Measurements from ENCODE around the gene NDEL1. TPM values are rescaled to one million over a fixed set of nuclear protein-coding genes. Genes with fewer than 3 reads are reported as not detected.

Gene NDEL1
- total and polyA plus RNA-seq, 9 of the 15 experiments (the other 6 are each of a cell fraction or from before 2014, with no cell fraction given) = 0.86 to 30.5 (median 22.7) TPM

- in situ Hi-C loops (cut with MboI) = no loop called here
- H3K4me3 ChIP-seq = no peak overlapping the region
Measured at GRCh38 chr17:8496081-8496480, 60.4 kb downstream of the NDEL1 start.

More at GRCh38 chr17:8496081-8496480, 60.4 kb downstream of the NDEL1 start:
- H3K4me2 ChIP-seq (ENCODE audit: insufficient read depth, low read length) = no peak overlapping the region
- BruUV-seq (replicated peaks) = no TSS peak
- H3K9ac ChIP-seq (ENCODE audit: insufficient read depth in 1 of 2, low read depth in 2 of 2, low read length in 2 of 2) = no peak overlapping the region
- no peak overlapping the region for H2AFZ ChIP-seq (ENCODE audit: low read depth, low read length)
- DNase-seq (ENCODE audit: extremely low read depth in 1 of 4, low spot score in 3 of 4) (no peak), ATAC-seq (no peak), FAIRE-seq (no peak)
- H3K27ac ChIP-seq (ENCODE audit: extremely low read depth, low read depth, low read length) = no peak overlapping the region
- H3K27me3 ChIP-seq (ENCODE audit: control insufficient read depth in 2 of 2, insufficient read depth in 2 of 2, low read length in 2 of 2) = no peaks in the 10 kb centered on the region
- no peaks in the 10 kb centered on the region for H3K9me1 ChIP-seq (ENCODE audit: control insufficient read depth, insufficient read depth, low read length)
- POLR2A ChIA-PET = interaction anchor here (1.3 to 1.8 kb wide), 2 partner anchors 10 to 27 kb away, joined by 3 to 7 read pairs; no protein-coding TSS in a partner anchor
- H3K9me3 ChIP-seq (replicated peaks; ENCODE audit: control insufficient read depth, insufficient read depth, low read depth, low read length) = no peaks in the 10 kb centered on the region
- 88% methylated on average over 12 of the region's 13 CpGs for WGBS (ENCODE audit: insufficient coverage, low coverage, missing lambda C conversion rate)
- no peak for TF ChIP-seq ZNF644 (tag; IDR thresholded peaks at IDR 0.05; ENCODE audit: low read depth)
- TF ChIP-seq TBP (optimal IDR thresholded peaks at IDR 0.05; ENCODE audit: low read depth, low read length) = no peak
- no peak for TF ChIP-seq CHD1 (IDR thresholded peaks at IDR 0.05; ENCODE audit: low read length)
- TF ChIP-seq NFATC3 (IDR thresholded peaks at IDR 0.05) = no peak
- TF ChIP-seq PCBP2 (IDR thresholded peaks at IDR 0.05; ENCODE audit: low read depth, low read length, poor library complexity, severe bottlenecking) = no peak
- no peak for TF ChIP-seq PTTG1 (tag; IDR thresholded peaks at IDR 0.05; ENCODE audit: low read depth)
- no peak for TF ChIP-seq TFAM (CRISPR knock-in tag; conservative IDR thresholded peaks at IDR 0.05)
- no peak for TF ChIP-seq ZNF507 (tag; conservative IDR thresholded peaks at IDR 0.05)
- no peak for TF ChIP-seq ZNF12 (CRISPR knock-in tag; IDR thresholded peaks at IDR 0.05)
- no peak for TF ChIP-seq ELK3 (CRISPR knock-in tag; IDR thresholded peaks at IDR 0.05)
- TF ChIP-seq RB1 (IDR thresholded peaks at IDR 0.05; ENCODE audit: low read depth) = no peak
- TF ChIP-seq PKNOX1 (IDR thresholded peaks at IDR 0.05) = no peak
- no peak for TF ChIP-seq HLTF (IDR thresholded peaks at IDR 0.05)
- no peak for TF ChIP-seq WHSC1 (IDR thresholded peaks at IDR 0.05; ENCODE audit: low read length)
- no peak for TF ChIP-seq UBTF (IDR thresholded peaks at IDR 0.05; ENCODE audit: borderline replicate concordance in 1 of 2, low read depth in 2 of 2, low read length in 2 of 2)
- H3K36me3 ChIP-seq (ENCODE audit: control insufficient read depth, insufficient read depth, low read length) = peaks cover 82% of the 10 kb centered on the region
- no peaks in the 10 kb centered on the region for H4K20me1 ChIP-seq (replicated peaks; ENCODE audit: control insufficient read depth, insufficient read depth, low read length)
- no peaks in the 10 kb centered on the region for H3K4me1 ChIP-seq (replicated peaks in 1 of 2; ENCODE audit: control insufficient read depth in 2 of 2, insufficient read depth in 2 of 2, low read length in 2 of 2)
- CTCF ChIA-PET (ENCODE audit: low intra/inter-chr PET ratio) = no interaction called here
- intact Hi-C loops (cut with micrococcal nuclease) = no loop called here
- H3K79me2 ChIP-seq (ENCODE audit: control insufficient read depth, insufficient read depth, low read length) = no peaks in the 10 kb centered on the region

All from K562 (cell line).